ENCODE data around the gene RRP9.
"Not testable (repeated sequence)": the region's sequence is repeated elsewhere in the genome, so short reads cannot be mapped to it uniquely, and the experiment has no call there.

The RRP9 gene, protein sequence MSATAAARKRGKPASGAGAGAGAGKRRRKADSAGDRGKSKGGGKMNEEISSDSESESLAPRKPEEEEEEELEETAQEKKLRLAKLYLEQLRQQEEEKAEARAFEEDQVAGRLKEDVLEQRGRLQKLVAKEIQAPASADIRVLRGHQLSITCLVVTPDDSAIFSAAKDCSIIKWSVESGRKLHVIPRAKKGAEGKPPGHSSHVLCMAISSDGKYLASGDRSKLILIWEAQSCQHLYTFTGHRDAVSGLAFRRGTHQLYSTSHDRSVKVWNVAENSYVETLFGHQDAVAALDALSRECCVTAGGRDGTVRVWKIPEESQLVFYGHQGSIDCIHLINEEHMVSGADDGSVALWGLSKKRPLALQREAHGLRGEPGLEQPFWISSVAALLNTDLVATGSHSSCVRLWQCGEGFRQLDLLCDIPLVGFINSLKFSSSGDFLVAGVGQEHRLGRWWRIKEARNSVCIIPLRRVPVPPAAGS

DNA sequence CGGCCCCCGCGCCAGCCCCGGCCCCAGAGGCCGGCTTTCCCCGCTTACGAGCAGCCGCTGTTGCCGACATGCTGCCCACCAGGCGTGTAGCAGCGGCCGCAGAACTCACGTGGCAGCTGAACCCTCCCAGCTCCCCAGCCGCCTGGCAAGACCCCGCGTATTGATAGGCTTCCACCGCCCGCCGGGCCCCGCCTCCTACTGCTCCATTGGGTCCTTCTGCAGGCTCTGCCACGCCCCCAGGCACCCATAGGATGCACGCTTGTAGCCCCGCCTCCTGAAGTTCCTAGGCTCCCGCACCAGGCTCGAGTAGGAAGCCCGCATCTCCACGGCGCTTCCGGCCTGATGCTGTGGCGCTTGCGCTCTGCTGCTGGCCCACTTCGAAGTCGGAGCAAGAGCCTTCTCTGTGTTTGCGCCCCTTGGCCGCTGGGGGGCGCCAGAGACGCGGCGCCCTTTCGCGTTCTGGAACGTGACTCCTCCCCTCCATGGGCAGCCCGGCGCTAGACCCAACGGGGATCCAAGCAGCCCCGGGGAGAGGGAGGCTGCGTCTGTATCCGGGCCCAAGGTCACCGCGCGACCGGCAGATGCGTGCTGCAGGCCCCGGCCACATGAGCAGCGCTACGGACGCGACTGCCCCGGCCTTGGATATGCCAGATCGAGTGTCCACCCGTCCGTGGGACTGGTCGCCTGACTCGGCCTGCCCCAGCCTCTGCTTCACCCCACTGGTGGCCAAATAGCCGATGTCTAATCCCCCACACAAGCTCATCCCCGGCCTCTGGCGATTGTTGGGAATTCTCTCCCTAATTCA is at the start of gene RRP9, which contains the start of gene PARP3:
Gene RRP9 (minus strand): TSS at position 107 of the 805 bp plus-strand sequence. CDS start 37 bp downstream, at position 70.
Gene PARP3 (plus strand): TSS at position 566 of the 805 bp plus-strand sequence. CDS start 993 bp downstream, outside the sequence.
- DNase-seq = peak; percentile 98 to 100

DNA sequence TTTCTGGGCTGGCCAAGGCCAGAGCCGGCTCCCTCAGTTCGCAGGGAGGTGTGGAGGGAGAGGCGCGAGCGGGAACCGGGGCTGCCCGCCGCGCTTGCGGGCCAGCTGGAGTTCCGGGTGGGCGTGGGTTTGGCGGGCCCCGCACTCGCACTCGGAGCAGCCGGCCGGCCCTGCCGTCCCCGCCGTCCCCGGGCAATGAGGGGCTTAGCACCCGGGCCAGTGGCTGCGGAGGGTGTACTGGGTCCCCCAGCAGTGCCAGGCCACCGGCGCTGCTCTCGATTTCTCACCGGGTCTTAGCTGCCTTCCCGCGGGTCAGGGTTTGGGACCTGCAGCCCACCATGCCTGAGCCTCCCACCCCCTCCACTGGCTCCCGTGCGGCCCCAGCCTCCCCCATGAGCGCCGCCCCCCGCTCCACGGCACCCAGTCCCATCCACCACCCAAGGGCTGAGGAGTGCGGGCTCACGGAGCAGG is 48.8 kb upstream of the RRP9 start:
- not testable (repeated sequence) for DNase-seq

DNA sequence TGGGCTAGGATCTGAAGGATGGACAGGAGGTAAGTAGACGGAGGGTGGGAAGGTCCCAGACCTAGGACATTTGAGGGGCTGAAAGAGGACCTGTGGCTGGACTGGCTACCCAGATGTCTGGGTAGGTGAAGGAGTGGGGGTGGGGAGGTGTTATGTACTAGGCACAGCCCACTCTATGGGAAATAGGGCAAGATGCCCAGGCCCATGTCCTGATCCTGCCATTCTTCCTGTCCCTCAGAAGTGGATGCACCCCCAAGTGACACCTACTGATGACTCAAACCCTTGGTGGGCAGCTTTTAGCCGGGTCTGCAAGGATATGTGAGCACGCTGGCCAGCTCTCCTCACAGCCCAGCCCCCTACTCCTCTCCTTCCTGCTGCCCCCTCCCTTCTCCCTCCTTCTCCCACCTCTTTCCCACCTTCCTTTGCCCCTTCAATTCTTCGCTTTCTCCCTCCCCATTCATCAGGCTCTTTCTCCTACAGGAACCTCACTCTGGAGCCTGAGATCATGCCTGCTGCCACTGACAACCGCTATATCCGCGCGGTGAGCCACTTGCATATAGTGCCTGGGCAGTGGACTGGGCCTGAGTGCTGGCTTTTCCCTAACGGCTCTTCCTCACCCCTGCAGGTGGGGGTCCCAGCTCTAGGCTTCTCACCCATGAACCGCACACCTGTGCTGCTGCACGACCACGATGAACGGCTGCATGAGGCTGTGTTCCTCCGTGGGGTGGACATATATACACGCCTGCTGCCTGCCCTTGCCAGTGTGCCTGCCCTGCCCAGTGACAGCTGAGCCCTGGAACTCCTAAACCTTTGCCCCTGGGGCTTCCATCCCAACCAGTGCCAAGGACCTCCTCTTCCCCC is 46.8 kb upstream of the RRP9 start:
- no peak for DNase-seq

DNA sequence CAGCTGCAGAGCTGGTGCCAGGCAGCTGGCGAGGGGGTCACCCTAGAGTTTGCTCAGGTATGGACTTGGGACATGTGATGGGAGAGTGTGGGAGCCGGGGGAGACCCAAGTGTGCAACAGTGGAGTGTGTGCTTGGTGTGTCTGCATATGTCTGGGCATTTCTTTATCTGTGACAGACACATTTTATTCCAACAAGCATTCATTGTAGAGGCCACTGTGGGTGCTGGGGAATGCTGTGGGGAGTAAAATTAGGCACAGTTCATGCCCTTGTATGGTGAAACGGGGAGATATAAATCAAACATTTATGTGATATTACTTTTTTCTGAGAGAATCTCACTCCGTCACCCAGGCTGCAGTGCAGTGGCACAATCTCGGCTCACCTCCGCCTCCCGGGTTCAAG is 45.9 kb upstream of the RRP9 start:
- DNase-seq = no peak

DNA sequence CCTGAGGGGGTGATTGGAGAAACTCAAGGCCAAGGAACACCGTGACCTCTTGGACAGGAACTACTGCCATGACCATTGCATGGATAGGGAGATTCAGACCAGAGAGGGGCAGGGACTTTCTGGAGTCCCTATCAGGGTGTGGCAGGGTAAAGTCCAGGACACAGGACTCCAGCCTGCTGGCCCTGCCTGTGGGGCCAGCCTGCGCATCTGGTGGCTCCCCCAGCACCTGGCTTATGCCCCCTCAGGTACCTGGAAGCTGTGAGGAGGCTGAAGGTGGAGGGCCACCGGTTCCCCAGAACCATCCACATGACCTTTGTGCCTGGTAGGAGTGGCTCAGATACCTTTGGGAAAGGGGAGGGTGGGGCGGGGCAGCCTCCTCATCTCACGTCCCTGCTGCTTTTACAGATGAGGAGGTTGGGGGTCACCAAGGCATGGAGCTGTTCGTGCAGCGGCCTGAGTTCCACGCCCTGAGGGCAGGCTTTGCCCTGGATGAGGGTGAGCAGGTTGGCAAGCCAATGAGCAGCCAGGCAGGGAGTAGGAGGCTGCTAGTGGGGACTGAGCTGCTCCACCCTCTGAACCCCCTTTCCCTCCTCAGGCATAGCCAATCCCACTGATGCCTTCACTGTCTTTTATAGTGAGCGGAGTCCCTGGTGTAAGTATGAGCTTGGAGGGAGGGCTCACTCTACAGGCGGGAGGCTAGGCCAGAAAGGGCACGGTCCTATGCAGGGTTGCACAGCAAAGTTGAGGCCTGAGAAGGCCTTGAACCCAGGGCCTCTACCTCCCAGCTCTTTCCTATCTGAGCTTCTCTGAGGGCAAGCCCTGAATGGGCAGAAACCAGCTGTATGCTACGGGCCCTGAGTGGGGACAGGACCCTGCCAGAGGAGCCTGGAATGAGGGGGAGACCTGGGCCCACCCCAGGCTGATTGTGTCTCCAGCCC is 44.6 kb upstream of the RRP9 start:
- no peak for DNase-seq

DNA sequence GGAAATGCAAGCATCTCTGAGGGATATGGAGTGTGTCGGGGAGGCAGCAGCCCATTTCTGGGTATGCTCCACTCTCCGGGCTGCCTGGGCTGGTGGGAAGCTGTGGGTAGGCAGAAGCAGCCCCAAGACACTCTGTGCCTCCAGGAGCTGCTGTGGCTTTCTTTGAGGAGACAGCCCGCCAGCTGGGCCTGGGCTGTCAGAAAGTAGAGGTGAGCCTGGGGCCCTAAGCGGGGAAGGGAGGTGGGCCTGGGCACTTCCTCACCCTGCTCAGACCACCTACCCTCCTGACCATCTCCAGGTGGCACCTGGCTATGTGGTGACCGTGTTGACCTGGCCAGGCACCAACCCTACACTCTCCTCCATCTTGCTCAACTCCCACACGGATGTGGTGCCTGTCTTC is 43.4 kb upstream of the RRP9 start:
- DNase-seq = no peak

DNA sequence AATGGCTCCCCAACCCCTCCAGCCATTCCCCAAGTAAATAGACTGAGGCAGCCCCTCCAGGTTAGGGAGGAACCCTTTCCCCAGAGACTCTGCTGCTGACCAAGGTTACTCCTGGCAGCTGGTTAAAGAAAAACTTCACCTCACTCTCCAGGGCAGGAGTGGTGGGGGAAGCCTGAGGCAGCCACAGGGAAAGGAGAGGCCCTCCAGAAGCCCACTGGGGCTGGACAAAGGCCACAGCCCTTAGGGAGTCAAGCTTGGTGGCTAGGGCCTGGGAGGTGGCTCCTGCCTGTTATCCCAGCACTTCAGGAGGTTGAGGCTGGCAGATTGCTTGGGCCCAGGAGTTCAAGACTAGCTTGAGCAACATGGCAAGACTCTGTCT is 42.6 kb upstream of the RRP9 start:
- no peak for DNase-seq

DNA sequence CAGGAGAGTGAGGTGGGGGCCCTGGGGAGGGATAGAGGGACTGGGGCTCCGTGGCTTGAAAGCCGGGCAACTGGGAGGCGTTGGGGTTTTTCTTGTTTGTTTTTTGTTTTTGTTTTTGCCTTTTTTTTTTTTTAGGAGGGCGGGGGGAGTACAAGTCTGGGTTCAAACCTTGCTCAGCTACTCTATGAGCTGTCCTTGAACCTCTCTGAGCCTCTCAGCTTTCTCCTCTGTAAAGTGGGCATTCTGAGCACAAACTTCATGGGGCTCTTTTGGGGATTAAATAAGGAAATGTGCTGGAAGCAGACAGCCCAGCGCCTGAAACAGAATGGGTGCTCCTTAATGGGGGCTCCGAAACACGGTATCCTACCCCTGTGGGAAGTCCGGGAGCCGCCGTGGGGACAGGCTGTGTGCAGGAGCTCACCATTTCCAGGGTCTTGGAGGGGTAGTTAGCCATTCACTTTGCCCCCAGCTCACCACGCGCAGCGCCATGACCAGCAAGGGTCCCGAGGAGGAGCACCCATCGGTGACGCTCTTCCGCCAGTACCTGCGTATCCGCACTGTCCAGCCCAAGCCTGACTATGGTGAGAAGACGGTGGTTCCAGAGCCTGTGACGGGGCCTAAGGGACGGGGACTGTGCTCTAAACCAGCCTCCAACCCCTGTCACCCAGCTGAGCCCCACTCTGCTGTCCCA is 42.0 kb upstream of the RRP9 start:
- no peak for DNase-seq

DNA sequence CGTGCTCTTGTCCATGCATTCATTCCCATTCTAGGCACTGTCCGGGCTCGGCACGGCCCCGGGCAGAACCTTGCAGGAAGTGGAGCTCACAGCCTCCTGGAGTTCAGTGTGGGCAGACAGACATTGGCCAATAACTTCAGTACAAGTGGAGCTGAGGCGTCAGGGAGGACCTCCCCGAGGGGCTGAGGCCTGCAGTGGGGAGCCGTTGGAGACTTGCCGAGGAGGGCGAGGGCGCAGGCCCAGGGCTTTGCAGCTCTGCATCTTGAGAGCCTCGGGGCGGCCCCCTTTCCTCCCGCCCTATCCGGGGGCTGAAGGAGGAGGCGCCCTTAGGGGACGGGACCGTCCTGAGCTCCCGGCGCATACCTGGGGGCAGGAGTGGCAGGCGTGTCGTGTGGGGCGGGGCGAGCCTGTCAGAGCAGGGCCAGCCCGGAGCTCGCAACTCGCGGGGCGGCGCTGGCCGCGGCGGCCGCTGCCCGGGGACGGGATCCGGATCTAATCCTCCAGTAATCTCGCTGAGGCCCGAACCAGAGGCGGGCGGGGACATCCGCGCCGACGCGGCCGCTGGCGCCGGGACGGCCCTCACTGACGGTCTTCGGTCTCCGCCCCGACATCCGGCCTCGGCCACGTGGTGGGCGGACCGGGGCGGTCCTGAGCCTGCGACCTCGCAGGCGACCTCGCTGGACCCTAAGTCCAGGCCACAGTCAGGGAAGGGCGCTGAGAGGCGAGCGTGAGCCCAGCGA is 41.3 kb upstream of the RRP9 start, which contains the start of gene ACY1:
Gene ACY1 (plus strand): TSS at position 698 of the 740 bp plus-strand sequence. CDS start 530 bp downstream, outside the sequence.
- DNase-seq = peak; percentile 66 to 83

DNA sequence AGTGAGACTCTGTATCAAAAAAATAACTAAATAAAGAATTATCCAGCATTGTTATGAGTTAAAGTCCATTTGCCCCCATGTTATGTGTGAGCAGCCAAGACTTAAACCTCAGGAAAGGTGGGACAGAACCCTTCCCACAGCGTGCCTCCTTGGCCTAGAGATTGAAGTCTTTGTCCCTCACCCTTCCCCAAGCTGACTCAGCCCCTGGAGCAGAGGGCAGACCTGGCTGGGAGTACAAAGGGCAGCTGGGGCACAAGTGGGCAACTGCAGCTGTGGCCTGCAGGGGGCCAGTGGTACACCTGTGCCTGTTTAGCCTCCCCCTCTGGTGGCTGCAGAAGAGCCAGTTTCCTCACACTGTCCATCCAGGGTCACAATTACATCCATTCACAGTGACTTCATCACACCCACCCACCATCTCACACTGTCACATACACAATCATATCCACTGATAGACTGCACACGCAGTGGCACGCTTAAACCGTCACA is 40.7 kb upstream of the RRP9 start:
- DNase-seq = peak; percentile 66 to 80

DNA sequence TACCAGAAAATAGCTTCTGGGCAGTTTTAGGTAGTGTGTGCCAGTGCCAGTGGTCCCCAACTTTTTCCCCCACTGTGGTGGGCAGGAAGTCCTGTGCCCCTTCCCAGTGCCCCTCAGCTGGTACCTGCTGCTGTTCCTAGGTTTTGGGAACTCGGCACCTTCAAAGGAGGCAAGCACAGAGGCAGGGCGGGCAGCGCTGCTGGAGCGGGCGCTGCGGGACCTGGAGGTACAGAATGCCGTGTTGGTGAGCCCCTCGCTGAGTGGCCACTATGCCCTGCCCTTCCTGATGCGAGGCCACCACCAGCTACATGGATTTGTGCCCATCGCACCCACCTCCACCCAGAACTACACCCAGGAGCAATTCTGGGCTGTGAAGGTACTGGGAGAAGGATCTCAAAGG is 38.5 kb upstream of the RRP9 start:
- no peak for DNase-seq

DNA sequence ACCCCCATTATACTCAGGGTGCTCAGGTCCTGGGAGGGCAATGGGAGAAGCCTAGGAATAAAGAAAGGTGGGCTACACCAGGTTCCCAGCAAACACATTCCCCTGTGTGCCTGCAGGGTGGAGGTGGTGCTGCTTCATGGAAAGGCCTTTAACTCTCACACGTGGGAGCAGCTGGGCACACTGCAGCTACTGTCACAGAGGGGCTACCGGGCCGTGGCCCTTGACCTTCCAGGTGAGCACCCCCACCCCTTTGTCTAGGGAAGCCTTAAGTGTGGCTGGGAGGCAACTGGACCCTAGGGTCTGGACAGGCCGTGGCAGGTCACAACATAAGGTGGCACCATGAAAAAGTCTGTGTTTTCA is 36.4 kb upstream of the RRP9 start:
- DNase-seq = no peak

DNA sequence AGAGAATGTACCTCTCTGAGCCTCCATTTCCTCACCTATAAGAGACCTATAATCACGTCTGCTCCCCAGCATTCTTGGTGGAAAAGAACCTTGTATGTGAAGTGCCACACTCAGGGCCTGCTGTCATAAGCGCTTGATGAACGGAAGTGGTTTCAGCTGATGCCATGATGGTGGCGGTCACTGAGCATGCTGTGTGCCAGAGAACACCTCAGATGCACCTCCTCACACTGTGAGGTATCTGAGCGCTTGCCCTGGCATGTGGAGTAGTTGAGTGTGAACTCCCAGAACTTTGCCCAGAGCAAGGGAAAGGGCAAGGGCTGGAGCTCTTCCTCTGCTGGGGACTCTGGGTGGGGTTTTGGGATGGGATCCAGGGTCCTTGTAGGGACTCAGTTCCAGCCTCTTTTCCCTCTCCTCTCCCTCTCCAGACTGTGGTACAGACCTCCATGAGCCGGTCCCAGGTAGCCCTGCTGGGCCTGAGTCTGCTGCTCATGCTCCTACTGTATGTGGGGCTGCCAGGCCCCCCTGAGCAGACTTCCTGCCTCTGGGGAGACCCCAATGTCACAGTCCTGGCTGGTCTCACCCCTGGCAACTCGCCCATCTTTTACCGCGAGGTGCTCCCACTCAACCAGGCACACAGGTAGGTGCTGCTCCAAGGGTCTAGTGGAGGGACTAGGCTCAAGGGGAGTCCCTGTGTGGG is 35.9 kb upstream of the RRP9 start:
- DNase-seq = no peak

DNA sequence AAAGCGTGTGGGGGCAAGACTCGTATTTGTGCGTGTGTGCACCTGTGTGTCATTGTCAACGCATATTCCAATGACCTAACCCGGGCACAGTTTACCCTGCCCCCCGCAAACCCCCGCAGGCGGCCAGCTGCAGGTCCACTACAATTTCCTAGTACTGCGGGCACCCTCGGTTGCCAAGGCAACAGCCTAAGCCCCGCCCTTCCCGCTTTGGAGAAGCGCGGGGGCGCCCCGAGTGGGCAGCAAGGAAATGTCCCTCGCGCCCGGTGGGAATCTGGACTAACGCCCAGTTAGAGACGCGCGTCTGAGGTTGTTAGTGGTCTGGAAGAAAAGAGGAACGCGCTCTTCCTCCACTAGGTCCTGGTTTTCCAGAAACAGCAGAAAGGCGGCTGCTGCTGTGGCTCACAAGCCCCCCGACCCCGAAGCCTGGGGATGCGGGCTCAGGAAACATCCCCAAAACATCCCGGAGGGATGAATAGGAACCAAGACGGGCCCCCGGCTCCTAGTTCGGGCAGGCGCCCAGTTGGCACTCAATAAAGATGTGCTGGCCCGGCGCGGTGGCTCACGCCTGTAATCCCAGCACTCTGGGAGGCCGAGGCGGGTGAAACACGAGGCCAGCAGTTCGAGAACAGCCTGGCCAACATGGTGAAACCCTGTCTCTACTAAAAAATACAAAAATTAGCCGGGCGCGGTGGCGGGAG is 34.3 kb upstream of the RRP9 start:
- peak in 1 of 2 experiments; percentile 68 for DNase-seq

DNA sequence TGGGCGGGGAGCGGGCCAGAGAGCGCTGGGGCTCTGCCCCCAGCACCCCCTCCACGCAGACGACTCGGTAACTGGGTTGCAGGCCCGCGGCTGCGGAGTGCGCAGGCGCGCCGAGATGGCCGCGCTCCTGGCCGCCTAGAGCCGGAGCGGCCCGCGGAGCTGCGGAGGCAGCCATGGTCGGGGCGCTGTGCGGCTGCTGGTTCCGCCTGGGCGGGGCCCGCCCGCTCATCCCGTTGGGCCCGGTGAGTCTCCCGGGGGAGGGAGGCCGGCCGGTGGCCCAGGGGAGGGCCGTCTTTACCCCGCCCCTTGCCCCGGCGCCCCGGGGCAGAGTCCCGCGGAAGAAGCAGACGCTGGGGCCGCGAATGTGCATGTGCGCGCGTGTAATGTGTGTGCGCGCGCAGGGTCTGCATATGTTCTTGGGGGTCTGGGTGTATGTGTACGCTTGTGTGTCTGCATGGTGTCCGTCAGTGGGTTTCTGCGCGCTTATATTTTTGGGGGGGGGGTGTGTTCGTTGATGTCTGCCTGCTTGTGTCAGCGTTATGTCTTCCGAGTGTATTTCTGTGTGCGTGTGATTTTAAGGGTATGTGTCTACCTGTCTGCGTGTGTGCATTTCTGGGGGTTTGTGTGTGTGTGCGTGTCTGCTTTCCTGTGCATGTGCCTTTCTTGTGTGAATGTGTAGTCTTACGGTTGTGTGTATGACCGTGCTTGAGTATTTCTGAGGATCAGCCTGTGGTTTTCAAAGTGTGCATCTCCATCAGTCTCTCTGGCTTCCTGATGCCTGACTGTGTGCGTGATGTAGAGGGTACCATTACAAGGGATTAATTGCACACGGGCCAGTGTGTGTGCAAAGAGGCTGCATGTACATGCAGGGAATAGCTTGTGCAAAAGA is 33.5 kb upstream of the RRP9 start, which contains the start of gene ABHD14A:
Gene ABHD14A (plus strand): TSS at position 102 of the 889 bp plus-strand sequence. CDS start 72 bp downstream, at position 174.
- peak; percentile 51 to 77 for DNase-seq

DNA sequence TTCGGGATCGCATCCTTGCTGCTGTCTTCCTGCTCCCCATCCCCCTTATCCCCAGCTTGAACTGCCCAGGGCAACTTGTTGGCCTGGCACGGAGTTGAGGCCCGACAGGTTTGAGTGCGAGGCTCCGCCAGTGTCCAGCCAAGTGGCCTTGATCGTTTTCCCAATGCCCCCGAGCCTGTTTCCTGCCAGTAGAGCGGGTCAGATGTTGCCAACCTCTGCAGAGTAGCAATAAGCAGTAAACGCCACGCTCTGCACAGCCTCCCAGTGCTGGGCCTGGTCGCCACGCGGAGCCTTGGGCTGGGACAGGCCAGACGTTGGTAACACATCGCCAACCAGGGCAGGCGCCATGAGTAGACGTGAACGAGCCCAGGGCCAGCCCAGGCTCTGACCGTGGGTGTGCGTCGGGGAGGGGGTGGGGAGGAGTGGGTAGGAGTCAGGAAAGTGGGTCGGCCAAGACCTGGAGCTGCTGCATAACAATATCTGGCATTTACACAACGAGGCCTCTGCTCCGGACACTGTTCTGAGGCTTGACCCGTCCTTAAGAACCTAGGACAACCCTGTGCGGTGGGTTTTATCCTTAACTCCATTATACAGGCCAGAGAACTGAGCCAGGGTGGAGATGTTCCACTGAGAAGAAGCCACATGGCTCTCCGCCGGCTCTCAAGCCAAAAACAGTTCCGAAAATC is 32.7 kb upstream of the RRP9 start:
- DNase-seq = peak; percentile 33 to 47

DNA sequence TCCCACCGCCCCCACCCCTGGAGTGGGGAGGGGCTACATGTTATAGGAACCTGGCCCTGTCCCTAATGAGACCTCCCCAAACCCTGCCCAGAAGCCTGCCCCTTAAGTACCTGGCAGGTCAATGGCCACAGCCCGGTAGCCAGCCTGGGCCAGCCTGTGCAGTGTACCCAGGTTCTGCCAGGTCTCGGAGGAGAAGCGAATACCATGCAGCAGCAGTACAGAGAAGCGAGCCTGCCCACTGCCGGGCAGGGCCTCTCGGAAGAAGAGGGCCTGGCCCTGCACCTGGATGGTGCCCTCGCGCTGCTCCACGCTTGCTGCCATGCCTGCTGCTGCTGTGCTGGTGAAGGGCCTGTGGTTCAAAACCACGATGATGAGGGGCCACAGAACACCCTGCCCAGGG is 29.6 kb upstream of the RRP9 start:
- DNase-seq = no peak
